Osteoblast (primary cell): ENCODE data around the gene CDK5RAP2. TPM values are rescaled to one million over a fixed set of nuclear protein-coding genes. Genes with fewer than 3 reads are reported as not detected.

Source experiments
- DNase-seq: peaks from one replicate; pipeline ENCODE4 v3.0.0; 2011; ENCODE audit warnings: low spot score, mixed read lengths; ENCODE audit not compliant: insufficient read length; ENCODE audit errors: missing footprints
- H2AFZ ChIP-seq: 2 replicates; pipeline ENCODE4 v1.6.0; 2011; ENCODE audit warnings: mild to moderate bottlenecking, low read length
- H3K27ac ChIP-seq: 2 replicates; pipeline ENCODE4 v1.5.1; 2011; ENCODE audit warnings: mild to moderate bottlenecking, low read depth, low read length, moderate library complexity
- H3K27me3 ChIP-seq: 2 replicates; pipeline ENCODE4 v1.6.0; 2012; ENCODE audit warnings: mild to moderate bottlenecking, control low read depth, inconsistent platforms, low read length, moderate library complexity; ENCODE audit not compliant: insufficient read depth
- H3K36me3 ChIP-seq: 2 replicates; pipeline ENCODE4 v1.5.1; 2011; ENCODE audit warnings: mild to moderate bottlenecking, low read length, control low read depth, moderate library complexity; ENCODE audit not compliant: insufficient read depth
- H3K4me1 ChIP-seq: 2 replicates; pipeline ENCODE4 v1.5.1; 2011; ENCODE audit warnings: mild to moderate bottlenecking, low read length, control low read depth, moderate library complexity; ENCODE audit not compliant: insufficient read depth
- H3K4me2 ChIP-seq: 2 replicates; pipeline ENCODE4 v1.6.0; 2011; ENCODE audit warnings: mild to moderate bottlenecking, low read length; ENCODE audit not compliant: insufficient read depth
- H3K4me3 ChIP-seq: fragments of 200-600 bp; sonication (generic); 3 replicates; pipeline ENCODE4 v1.5.1; 2012; ENCODE audit warnings: mild to moderate bottlenecking, low read length, inconsistent platforms; ENCODE audit not compliant: insufficient read depth
- H3K79me2 ChIP-seq: 2 replicates; pipeline ENCODE4 v1.6.0; 2012; ENCODE audit warnings: mild to moderate bottlenecking, low read length, control low read depth, inconsistent platforms; ENCODE audit not compliant: insufficient read depth
- H3K9me3 ChIP-seq: 2 replicates; pipeline ENCODE4 v1.5.1; 2011; ENCODE audit warnings: low read depth, low read length, control low read depth
- H4K20me1 ChIP-seq: 2 replicates; pipeline ENCODE4 v1.6.0; 2012; ENCODE audit warnings: mild to moderate bottlenecking, low read length, control low read depth; ENCODE audit not compliant: insufficient read depth
- total RNA-seq: library from RNA; depleted of rRNA; stranded (reverse); fragments of >200 nt; gene quantifications from 2 replicates; pipeline ENCODE4 v1.2.3, GENCODE V29; 2012
- TF ChIP-seq, protein P1 (sequence below): IDR thresholded peaks from 2 replicates; pipeline ENCODE4 v1.5.1; 2011; ENCODE audit warnings: mild to moderate bottlenecking, low read depth, low read length, moderate library complexity; ENCODE audit errors: extremely low read depth

CDK5RAP2 gene
- total RNA-seq, 1 donor: 59.7 TPM

DNA sequence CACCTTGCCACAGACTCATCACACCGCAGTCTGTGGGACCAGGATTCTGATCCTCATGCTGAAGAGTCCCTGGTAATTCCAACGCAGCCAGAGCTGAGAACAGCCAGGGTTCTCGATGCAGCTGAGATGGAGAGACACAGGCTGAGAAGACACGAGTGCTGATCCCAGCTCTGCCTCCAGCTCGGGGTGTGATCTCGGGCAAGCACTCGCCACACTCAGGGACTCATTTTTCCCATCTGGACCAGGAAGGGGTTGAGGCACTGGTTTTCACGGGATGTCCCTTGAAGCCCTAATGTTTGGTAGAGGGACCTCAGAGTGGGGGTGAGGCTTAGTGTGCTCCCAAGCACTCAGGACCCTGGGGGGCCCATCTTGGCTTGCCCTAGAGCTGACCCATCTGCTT is 200.4 kb downstream of the CDK5RAP2 start:
- no peaks in the 10 kb centered on the region for H3K79me2 ChIP-seq
- H2AFZ ChIP-seq: no peak overlapping the region
- H3K4me1 ChIP-seq: peaks cover 7% of the 10 kb centered on the region
- no peaks in the 10 kb centered on the region for H4K20me1 ChIP-seq
- H3K9me3 ChIP-seq: peaks cover 2% of the 10 kb centered on the region
- TF ChIP-seq, protein P1, sequence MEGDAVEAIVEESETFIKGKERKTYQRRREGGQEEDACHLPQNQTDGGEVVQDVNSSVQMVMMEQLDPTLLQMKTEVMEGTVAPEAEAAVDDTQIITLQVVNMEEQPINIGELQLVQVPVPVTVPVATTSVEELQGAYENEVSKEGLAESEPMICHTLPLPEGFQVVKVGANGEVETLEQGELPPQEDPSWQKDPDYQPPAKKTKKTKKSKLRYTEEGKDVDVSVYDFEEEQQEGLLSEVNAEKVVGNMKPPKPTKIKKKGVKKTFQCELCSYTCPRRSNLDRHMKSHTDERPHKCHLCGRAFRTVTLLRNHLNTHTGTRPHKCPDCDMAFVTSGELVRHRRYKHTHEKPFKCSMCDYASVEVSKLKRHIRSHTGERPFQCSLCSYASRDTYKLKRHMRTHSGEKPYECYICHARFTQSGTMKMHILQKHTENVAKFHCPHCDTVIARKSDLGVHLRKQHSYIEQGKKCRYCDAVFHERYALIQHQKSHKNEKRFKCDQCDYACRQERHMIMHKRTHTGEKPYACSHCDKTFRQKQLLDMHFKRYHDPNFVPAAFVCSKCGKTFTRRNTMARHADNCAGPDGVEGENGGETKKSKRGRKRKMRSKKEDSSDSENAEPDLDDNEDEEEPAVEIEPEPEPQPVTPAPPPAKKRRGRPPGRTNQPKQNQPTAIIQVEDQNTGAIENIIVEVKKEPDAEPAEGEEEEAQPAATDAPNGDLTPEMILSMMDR: no peak
- H3K4me2 ChIP-seq: no peak overlapping the region
- no peak for DNase-seq
- H3K4me3 ChIP-seq: no peak overlapping the region
- no peaks in the 10 kb centered on the region for H3K36me3 ChIP-seq
- no peaks in the 10 kb centered on the region for H3K27me3 ChIP-seq
- H3K27ac ChIP-seq: no peak overlapping the region

DNA sequence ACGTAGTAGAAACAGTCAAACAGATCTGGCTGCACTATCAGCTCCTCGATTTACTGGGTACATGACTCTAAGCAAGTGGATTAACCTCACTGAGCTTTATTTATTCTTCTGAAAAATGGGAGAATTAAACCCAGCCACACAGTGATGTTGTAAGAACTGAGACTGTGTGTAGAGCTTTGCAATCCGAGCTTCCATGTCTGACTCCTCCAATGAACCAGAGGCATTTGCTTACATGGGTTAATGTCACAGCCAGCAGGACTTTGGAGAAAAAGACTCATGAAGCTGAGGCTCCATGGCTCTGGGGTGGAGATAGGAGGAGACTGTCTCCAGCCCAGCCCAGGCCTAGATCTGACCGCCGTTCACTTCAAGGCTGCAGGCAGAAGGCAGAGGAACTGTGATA is 201.3 kb downstream of the CDK5RAP2 start:
- no peaks in the 10 kb centered on the region for H3K27me3 ChIP-seq
- H3K36me3 ChIP-seq: no peaks in the 10 kb centered on the region
- H3K9me3 ChIP-seq: peaks cover 2% of the 10 kb centered on the region
- no peak overlapping the region for H3K4me3 ChIP-seq
- no peak for DNase-seq
- no peaks in the 10 kb centered on the region for H3K79me2 ChIP-seq
- TF ChIP-seq, protein P1: no peak
- H4K20me1 ChIP-seq: no peaks in the 10 kb centered on the region
- H3K4me2 ChIP-seq: no peak overlapping the region
- peaks cover under 1% of the 10 kb centered on the region for H3K4me1 ChIP-seq
- H3K27ac ChIP-seq: no peak overlapping the region
- H2AFZ ChIP-seq: no peak overlapping the region

DNA sequence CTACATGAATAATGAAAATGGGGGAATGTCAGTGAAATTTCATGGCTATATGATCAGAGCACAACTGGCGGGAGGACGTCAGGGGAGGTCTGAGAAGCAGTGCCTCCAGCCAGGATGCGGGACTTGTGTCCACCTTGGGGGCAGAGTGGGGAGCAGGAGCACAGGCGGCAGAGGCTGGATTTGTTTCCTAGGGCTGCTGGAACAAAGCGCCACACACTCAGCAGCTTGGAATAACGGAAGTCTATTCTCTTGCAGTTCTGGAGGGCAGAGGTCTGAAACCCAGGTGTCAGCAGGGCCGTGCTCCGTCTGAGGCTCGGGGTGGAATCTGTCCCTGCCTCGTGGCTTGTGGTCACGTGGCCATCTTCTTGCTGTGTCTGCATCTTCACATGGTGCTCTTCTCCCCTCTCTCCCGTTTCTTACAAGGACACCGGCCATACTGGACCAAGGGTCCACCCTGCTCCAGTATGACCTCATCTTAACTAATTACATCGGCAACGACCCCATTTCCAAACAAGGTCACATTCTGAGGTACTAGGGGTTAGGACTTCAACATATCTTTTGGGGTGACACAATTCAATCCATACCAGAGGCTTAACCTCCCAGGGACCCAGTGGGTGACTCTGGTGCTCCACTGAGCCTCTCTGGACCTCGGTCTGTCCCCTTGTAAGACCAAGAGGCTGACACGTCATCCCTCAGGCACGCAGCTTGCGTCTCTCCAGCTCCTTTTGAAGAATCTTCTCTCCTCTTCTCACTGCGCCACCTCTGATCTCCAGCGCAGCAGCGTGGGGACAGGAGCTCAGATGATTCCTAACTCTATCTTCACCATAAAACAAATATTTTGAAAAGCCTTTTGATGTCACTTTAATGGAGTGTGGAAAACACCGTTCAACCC is 202.5 kb downstream of the CDK5RAP2 start:
- Histone ChIP-seq H3K4me3 (no peak overlapping the region), H3K4me2 (no peak overlapping the region), H4K20me1 (no peaks in the 10 kb centered on the region), H3K9me3 (peaks cover 2% of the 10 kb centered on the region), H3K4me1 (no peaks in the 10 kb centered on the region), H3K36me3 (no peaks in the 10 kb centered on the region), H3K27me3 (no peaks in the 10 kb centered on the region), H3K79me2 (no peaks in the 10 kb centered on the region), H3K27ac (no peak overlapping the region), H2AFZ (no peak overlapping the region)
- TF ChIP-seq, protein P1: no peak
- DNase-seq: no peak

DNA sequence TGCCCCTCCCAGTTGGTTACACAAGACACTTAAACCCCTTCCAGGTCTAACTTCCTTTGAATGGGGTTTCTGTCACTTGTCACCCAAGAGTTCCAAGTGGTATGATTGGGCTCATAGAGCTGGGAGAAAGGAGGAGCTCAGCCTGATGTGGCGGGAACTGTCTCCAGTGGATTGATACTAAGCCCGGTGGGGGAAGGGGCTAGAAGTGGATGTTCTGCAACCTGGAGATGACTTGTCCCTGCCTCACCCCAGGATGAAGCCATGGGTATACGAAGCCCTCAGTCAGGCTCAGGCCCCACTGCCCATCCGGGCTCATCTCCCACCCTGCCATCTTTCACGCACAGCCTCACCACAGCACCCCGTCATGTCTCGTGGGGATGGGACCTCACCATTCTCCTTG is 203.9 kb downstream of the CDK5RAP2 start:
- TF ChIP-seq, protein P1: no peak
- no peaks in the 10 kb centered on the region for H3K79me2 ChIP-seq
- H3K4me2 ChIP-seq: no peak overlapping the region
- H3K4me1 ChIP-seq: no peaks in the 10 kb centered on the region
- H3K4me3 ChIP-seq: no peak overlapping the region
- H4K20me1 ChIP-seq: no peaks in the 10 kb centered on the region
- H2AFZ ChIP-seq: no peak overlapping the region
- H3K27ac ChIP-seq: no peak overlapping the region
- DNase-seq: no peak
- H3K9me3 ChIP-seq: peaks cover 2% of the 10 kb centered on the region
- no peaks in the 10 kb centered on the region for H3K27me3 ChIP-seq
- H3K36me3 ChIP-seq: no peaks in the 10 kb centered on the region
